Measurements from ENCODE around the gene ADCY6. TPM values are rescaled to one million over a fixed set of nuclear protein-coding genes. Genes with fewer than 3 reads are reported as not detected.

Gene ADCY6
- total RNA-seq, 1 experiment from 2014 or later: 31.1 TPM

DNA sequence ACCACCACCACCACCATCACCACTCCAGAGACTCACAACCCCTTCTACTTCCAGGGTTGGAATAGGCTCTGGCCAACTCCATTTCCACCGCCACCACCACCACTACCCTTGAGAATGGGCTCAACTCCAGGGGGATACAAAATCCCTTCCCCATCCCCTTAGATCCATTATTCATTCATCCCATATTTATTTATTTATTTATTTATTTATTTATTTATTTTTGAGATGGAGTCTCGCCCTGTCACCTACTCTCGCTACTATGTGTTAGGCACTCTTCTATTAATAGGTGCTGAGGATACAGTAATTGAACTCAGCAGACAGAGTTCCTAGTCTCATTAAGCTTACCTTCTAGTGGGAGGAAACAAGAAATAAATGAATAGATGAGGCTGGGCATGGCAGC, 4.8 kb upstream of the ADCY6 start:
- Mint-ChIP-seq H3K4me3 (no peak overlapping the region), H3K9me3 (no peaks in the 10 kb centered on the region), H3K27me3 (ENCODE audit: low read depth) (peaks cover 8% of the 10 kb centered on the region), H3K4me1 (peaks cover 23 to 25% of the 10 kb centered on the region in 2 experiments), H3K36me3 (ENCODE audit: insufficient read depth in 1 of 3, low read depth in 3 of 3) (no peaks in the 10 kb centered on the region), H3K27ac (no peak overlapping the region)
- no peak overlapping the region for H4K91ac ChIP-seq (ENCODE audit: insufficient read length, low read depth, low read length)
- H4K8ac ChIP-seq (replicated peaks; ENCODE audit: insufficient read length, low read depth, low read length): no peak overlapping the region
- no peak overlapping the region for H3K27ac ChIP-seq (ENCODE audit: insufficient read length, low read depth, low read length)
- H3T11ph ChIP-seq (ENCODE audit: low read length): no peak overlapping the region
- no peak for DNase-seq
- H2BK12ac ChIP-seq (ENCODE audit: insufficient read length, low read depth, low read length): no peak overlapping the region
- H3K23ac ChIP-seq (ENCODE audit: insufficient read length, low read depth, low read length): no peak overlapping the region
- H2AFZ ChIP-seq (ENCODE audit: low read length): no peak overlapping the region
- H3K9me3 ChIP-seq (ENCODE audit: control insufficient read depth, low read depth, low read length): no peaks in the 10 kb centered on the region
- no peak overlapping the region for H3K18ac ChIP-seq (ENCODE audit: insufficient read length, low read depth, low read length)
- no peaks in the 10 kb centered on the region for H3K79me2 ChIP-seq (ENCODE audit: insufficient read depth, low read length)
- H4K20me1 ChIP-seq (ENCODE audit: control insufficient read depth, insufficient read depth, insufficient read length): no peaks in the 10 kb centered on the region
- H3K79me1 ChIP-seq (ENCODE audit: insufficient read depth, low read depth, low read length, poor library complexity, severe bottlenecking): no peaks in the 10 kb centered on the region
- H2BK15ac ChIP-seq (ENCODE audit: low read depth, low read length): no peak overlapping the region
- no peak overlapping the region for H2BK20ac ChIP-seq (ENCODE audit: low read depth, low read length, poor library complexity, severe bottlenecking)
- TF ChIP-seq, protein P1, sequence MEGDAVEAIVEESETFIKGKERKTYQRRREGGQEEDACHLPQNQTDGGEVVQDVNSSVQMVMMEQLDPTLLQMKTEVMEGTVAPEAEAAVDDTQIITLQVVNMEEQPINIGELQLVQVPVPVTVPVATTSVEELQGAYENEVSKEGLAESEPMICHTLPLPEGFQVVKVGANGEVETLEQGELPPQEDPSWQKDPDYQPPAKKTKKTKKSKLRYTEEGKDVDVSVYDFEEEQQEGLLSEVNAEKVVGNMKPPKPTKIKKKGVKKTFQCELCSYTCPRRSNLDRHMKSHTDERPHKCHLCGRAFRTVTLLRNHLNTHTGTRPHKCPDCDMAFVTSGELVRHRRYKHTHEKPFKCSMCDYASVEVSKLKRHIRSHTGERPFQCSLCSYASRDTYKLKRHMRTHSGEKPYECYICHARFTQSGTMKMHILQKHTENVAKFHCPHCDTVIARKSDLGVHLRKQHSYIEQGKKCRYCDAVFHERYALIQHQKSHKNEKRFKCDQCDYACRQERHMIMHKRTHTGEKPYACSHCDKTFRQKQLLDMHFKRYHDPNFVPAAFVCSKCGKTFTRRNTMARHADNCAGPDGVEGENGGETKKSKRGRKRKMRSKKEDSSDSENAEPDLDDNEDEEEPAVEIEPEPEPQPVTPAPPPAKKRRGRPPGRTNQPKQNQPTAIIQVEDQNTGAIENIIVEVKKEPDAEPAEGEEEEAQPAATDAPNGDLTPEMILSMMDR (conservative IDR thresholded peaks at IDR 0.05): no peak
- H3K14ac ChIP-seq (ENCODE audit: insufficient read depth, low read length): no peak overlapping the region
- no peak overlapping the region for H2BK120ac ChIP-seq (ENCODE audit: low read depth, low read length, poor library complexity, severe bottlenecking)
- WGBS (ENCODE audit: extremely low coverage, insufficient read length, low lambda C conversion rate): no CpG with 5 or more reads among the region's 3 CpGs
- no peaks in the 10 kb centered on the region for H3K4me1 ChIP-seq (ENCODE audit: insufficient read depth, low read length)
- H3K27me3 ChIP-seq (ENCODE audit: insufficient read depth, low read length): no peaks in the 10 kb centered on the region; the same call in 1 of the 2 replicates
- H2AK5ac ChIP-seq (ENCODE audit: insufficient read length, low read length): no peak overlapping the region
- H3K23me2 ChIP-seq (ENCODE audit: insufficient read length, low read depth, low read length, poor library complexity, severe bottlenecking): no peaks in the 10 kb centered on the region
- H3K4me2 ChIP-seq (ENCODE audit: insufficient read depth, insufficient read length, low read length): no peak overlapping the region
- no peak overlapping the region for H3K9ac ChIP-seq (ENCODE audit: extremely low read depth, insufficient read length, low read length)
- H4K5ac ChIP-seq (ENCODE audit: insufficient read length, low read depth, low read length): no peak overlapping the region
- no peak overlapping the region for H2BK5ac ChIP-seq (ENCODE audit: insufficient read length, low read length)
- H3K56ac ChIP-seq (ENCODE audit: insufficient read length, low read depth, low read length): no peak overlapping the region
- no peak overlapping the region for H3K4ac ChIP-seq (ENCODE audit: low read depth, low read length)
